ENCODE results near the gene MARCKS.

Gene MARCKS

DNA sequence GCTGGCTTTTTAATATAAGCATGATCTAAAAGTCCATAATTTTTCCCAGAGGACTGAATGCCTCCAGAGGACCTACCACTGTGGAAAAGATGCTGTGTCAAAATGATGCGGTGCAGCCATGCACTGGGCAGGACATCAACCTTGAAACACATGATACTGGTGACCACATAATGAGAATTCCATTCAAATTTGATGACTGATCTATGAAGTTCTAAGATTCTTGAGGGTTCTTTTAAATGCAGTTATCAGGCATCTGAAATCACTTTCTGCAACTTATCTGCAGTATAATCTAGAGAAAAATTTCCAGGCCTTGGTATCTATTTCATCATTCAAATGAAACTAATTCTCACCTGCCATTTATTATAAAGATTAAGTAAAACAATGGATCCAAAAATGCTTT, 15.0 kb upstream of the MARCKS start:
- no peaks in the 10 kb centered on the region for H3K79me2 ChIP-seq (ENCODE audit: control insufficient read depth, low read length)
- H3K9me2 ChIP-seq (replicated peaks; ENCODE audit: control insufficient read depth, low read length), result no peaks in the 10 kb centered on the region
- H3K27ac ChIP-seq (ENCODE audit: low read depth, low read length), result no peak overlapping the region
- no peak for TF ChIP-seq EZH2phosphoT487 (IDR thresholded peaks at IDR 0.05; ENCODE audit: borderline replicate concordance, low read length)
- TF ChIP-seq, protein P1, sequence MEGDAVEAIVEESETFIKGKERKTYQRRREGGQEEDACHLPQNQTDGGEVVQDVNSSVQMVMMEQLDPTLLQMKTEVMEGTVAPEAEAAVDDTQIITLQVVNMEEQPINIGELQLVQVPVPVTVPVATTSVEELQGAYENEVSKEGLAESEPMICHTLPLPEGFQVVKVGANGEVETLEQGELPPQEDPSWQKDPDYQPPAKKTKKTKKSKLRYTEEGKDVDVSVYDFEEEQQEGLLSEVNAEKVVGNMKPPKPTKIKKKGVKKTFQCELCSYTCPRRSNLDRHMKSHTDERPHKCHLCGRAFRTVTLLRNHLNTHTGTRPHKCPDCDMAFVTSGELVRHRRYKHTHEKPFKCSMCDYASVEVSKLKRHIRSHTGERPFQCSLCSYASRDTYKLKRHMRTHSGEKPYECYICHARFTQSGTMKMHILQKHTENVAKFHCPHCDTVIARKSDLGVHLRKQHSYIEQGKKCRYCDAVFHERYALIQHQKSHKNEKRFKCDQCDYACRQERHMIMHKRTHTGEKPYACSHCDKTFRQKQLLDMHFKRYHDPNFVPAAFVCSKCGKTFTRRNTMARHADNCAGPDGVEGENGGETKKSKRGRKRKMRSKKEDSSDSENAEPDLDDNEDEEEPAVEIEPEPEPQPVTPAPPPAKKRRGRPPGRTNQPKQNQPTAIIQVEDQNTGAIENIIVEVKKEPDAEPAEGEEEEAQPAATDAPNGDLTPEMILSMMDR (IDR thresholded peaks at IDR 0.05; ENCODE audit: low read depth, low read length, poor library complexity, severe bottlenecking), result no peak
- H3K9me3 ChIP-seq (ENCODE audit: control insufficient read depth, insufficient read depth, low read length), result no peaks in the 10 kb centered on the region
- no peaks in the 10 kb centered on the region for H3K36me3 ChIP-seq (ENCODE audit: control insufficient read depth, low read length)
- 0 out of 2 replicates have a peak, but pooled peaks cover 6% of the 10 kb centered on the region for H3K27me3 ChIP-seq (ENCODE audit: control insufficient read depth, low read length)
- no peaks in the 10 kb centered on the region for H4K20me1 ChIP-seq (ENCODE audit: control insufficient read depth, insufficient read depth, low read depth, low read length)
- peaks cover 3% of the 10 kb centered on the region; the same call in 1 of the 2 replicates for H3K4me1 ChIP-seq (ENCODE audit: control insufficient read depth, low read length)
- H3K4me3 ChIP-seq (ENCODE audit: low read length), result no peak overlapping the region
- H3F3A ChIP-seq (ENCODE audit: control insufficient read depth, insufficient read depth), result no peaks in the 10 kb centered on the region
- no peak overlapping the region for H3K4me2 ChIP-seq (ENCODE audit: low read length)

DNA sequence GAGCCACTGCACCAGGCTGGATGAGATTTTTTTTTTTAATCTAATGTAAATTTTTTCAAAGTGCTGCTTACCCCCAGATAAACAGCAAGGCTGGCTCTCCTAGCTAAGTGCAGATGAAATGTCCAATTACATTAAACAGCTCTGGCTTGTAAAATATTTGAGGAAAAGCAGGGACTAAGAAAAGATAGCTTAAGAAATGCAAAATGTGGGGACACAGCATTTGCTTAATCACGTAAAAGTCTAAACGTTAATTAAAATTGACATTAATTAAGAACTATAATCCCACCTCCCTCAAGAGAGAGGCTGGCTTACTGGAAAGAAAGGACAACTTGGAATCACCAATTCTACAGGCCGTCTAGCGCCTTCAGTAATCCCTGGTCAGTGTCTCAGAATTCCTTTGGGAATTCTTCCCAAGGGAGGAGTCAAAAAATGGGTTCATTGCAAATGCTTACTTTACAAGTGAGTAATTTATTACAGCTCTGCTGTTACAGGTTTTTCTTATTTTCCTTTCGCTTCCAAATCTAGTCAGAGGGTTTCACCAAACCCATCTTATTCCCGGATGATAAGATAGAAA, 13.6 kb upstream of the MARCKS start:
- Histone ChIP-seq H3K79me2 (ENCODE audit: control insufficient read depth, low read length) (no peaks in the 10 kb centered on the region), H3K4me3 (ENCODE audit: low read length) (no peak overlapping the region), H3K4me2 (ENCODE audit: low read length) (no peak overlapping the region), H3K9me2 (replicated peaks; ENCODE audit: control insufficient read depth, low read length) (no peaks in the 10 kb centered on the region), H3K4me1 (ENCODE audit: control insufficient read depth, low read length) (0 out of 2 replicates have a peak, but pooled peaks cover 3% of the 10 kb centered on the region), H4K20me1 (ENCODE audit: control insufficient read depth, insufficient read depth, low read depth, low read length) (no peaks in the 10 kb centered on the region), H3K9me3 (ENCODE audit: control insufficient read depth, insufficient read depth, low read length) (no peaks in the 10 kb centered on the region), H3K27me3 (ENCODE audit: control insufficient read depth, low read length) (0 out of 2 replicates have a peak, but pooled peaks cover 4% of the 10 kb centered on the region), H3K36me3 (ENCODE audit: control insufficient read depth, low read length) (no peaks in the 10 kb centered on the region), H3F3A (ENCODE audit: control insufficient read depth, insufficient read depth) (no peaks in the 10 kb centered on the region), H3K27ac (ENCODE audit: low read depth, low read length) (no peak overlapping the region)
- no peak for TF ChIP-seq EZH2phosphoT487 (IDR thresholded peaks at IDR 0.05; ENCODE audit: borderline replicate concordance, low read length)
- TF ChIP-seq, protein P1 (IDR thresholded peaks at IDR 0.05; ENCODE audit: low read depth, low read length, poor library complexity, severe bottlenecking), result no peak

DNA sequence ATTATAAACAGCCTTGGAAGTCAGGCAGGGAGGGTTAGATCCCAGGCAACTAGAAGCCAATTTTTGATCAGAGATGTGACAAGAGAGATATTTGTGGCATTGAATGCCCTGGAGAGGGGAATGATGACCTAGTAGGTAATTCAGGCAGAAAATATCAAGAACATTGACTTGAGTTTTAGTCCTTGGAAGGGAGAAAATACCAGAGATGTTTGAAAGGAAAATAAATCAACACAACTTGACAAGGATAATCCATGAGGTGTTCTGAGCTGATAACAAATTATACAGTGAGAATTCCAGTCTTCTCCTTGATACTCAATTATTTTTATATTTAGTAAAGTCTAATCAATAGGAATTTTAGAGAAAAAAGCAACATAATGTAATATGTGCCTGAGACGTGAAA, 10.6 kb upstream of the MARCKS start:
- no peaks in the 10 kb centered on the region for H4K20me1 ChIP-seq (ENCODE audit: control insufficient read depth, insufficient read depth, low read depth, low read length)
- H3K4me2 ChIP-seq (ENCODE audit: low read length), result no peak overlapping the region
- H3K4me1 ChIP-seq (ENCODE audit: control insufficient read depth, low read length), result no peaks in the 10 kb centered on the region
- H3K9me2 ChIP-seq (replicated peaks; ENCODE audit: control insufficient read depth, low read length), result no peaks in the 10 kb centered on the region
- TF ChIP-seq, protein P1 (IDR thresholded peaks at IDR 0.05; ENCODE audit: low read depth, low read length, poor library complexity, severe bottlenecking), result no peak
- no peak for TF ChIP-seq EZH2phosphoT487 (IDR thresholded peaks at IDR 0.05; ENCODE audit: borderline replicate concordance, low read length)
- no peak overlapping the region for H3K27ac ChIP-seq (ENCODE audit: low read depth, low read length)
- no peak overlapping the region for H3K4me3 ChIP-seq (ENCODE audit: low read length)
- H3K79me2 ChIP-seq (ENCODE audit: control insufficient read depth, low read length), result no peaks in the 10 kb centered on the region
- no peaks in the 10 kb centered on the region for H3F3A ChIP-seq (ENCODE audit: control insufficient read depth, insufficient read depth)
- no peaks in the 10 kb centered on the region for H3K9me3 ChIP-seq (ENCODE audit: control insufficient read depth, insufficient read depth, low read length)
- peaks cover 17% of the 10 kb centered on the region for H3K27me3 ChIP-seq (ENCODE audit: control insufficient read depth, low read length)
- H3K36me3 ChIP-seq (ENCODE audit: control insufficient read depth, low read length), result no peaks in the 10 kb centered on the region

Data from DOHH2 (cell line).